OCI-LY1 (cell line): ENCODE results near the gene RANGAP1.

Source experiments
- H2AFZ ChIP-seq: fragments of 200-600 bp; sonication (generic), shearing (Covaris generic); 2 replicates; pipeline ENCODE4 v1.6.0; 2014; ENCODE audit warnings: antibody characterized with exemption, mild to moderate bottlenecking, low read length
- H3F3A ChIP-seq: fragments of 200-600 bp; sonication (generic), shearing (Covaris generic); 2 replicates; pipeline ENCODE4 v1.6.0; 2014; ENCODE audit warnings: mild to moderate bottlenecking, antibody characterized with exemption, low read length, moderate library complexity; ENCODE audit not compliant: insufficient read depth
- H3K27ac ChIP-seq: fragments of 200-600 bp; sonication (generic); 2 replicates; pipeline ENCODE4 v1.5.1; 2014; ENCODE audit warnings: low read length, mixed run types, mild to moderate bottlenecking, low read depth; ENCODE audit not compliant: poor library complexity, severe bottlenecking
- H3K27me3 ChIP-seq: fragments of 200-600 bp; sonication (generic); 2 replicates; pipeline ENCODE4 v1.6.0; 2014; ENCODE audit warnings: antibody characterized with exemption, mild to moderate bottlenecking, low read length, moderate library complexity; ENCODE audit not compliant: insufficient read depth
- H3K36me3 ChIP-seq: fragments of 200-600 bp; sonication (generic); 2 replicates; pipeline ENCODE4 v1.6.1; 2014; ENCODE audit warnings: mild to moderate bottlenecking, antibody characterized with exemption, low read length, moderate library complexity, mixed read lengths; ENCODE audit not compliant: insufficient read depth
- H3K4me1 ChIP-seq: fragments of 200-600 bp; sonication (generic); 2 replicates; pipeline ENCODE4 v1.5.1; 2014; ENCODE audit warnings: mild to moderate bottlenecking, low read length, moderate library complexity; ENCODE audit not compliant: insufficient read depth, severe bottlenecking
- H3K4me2 ChIP-seq: fragments of 200-600 bp; sonication (generic), shearing (Covaris generic); 2 replicates; pipeline ENCODE4 v1.6.1; 2014; ENCODE audit warnings: low read length
- H3K4me3 ChIP-seq: fragments of 200-600 bp; sonication (generic); 2 replicates; pipeline ENCODE4 v1.5.1; 2014; ENCODE audit warnings: low read length, low read depth, mild to moderate bottlenecking, mixed read lengths; ENCODE audit not compliant: poor library complexity, severe bottlenecking
- H3K79me2 ChIP-seq: fragments of 200-600 bp; shearing (Covaris generic); 2 replicates; pipeline ENCODE4 v1.6.1; 2016; ENCODE audit warnings: mixed run types, low read length, mixed read lengths; ENCODE audit not compliant: insufficient read depth
- H3K9ac ChIP-seq: fragments of 200-600 bp; sonication (generic), shearing (Covaris generic); 2 replicates; pipeline ENCODE4 v1.6.1; 2014; ENCODE audit warnings: mild to moderate bottlenecking, low read length, mixed read lengths
- H3K9me2 ChIP-seq: fragments of 200-600 bp; sonication (generic), shearing (Covaris generic); 2 replicates; pipeline ENCODE4 v1.6.1; 2014; ENCODE audit warnings: low read depth, mild to moderate bottlenecking, low read length, mixed read lengths
- H3K9me3 ChIP-seq: fragments of 200-600 bp; shearing (Covaris generic); 2 replicates; pipeline ENCODE4 v1.6.1; 2014; ENCODE audit warnings: low read length, mixed read lengths
- H4K20me1 ChIP-seq: fragments of 200-600 bp; sonication (generic), shearing (Covaris generic); 2 replicates; pipeline ENCODE4 v1.6.0; 2016; ENCODE audit warnings: mild to moderate bottlenecking, low read length; ENCODE audit not compliant: insufficient read depth
- EZH2 ChIP-seq: fragments of 200-600 bp; sonication (generic), shearing (Covaris generic); IDR thresholded peaks from 2 replicates; pipeline ENCODE4 v1.8.0; 2017; ENCODE audit warnings: borderline replicate concordance, mixed run types, mild to moderate bottlenecking, antibody characterized with exemption, low read length, moderate library complexity, mixed read lengths
- TF ChIP-seq, protein P1 (sequence below): fragments of 200-600 bp; sonication (generic), shearing (Covaris generic); IDR thresholded peaks from 2 replicates; pipeline ENCODE4 v1.5.1; 2017; ENCODE audit warnings: mild to moderate bottlenecking, antibody characterized with exemption, low read length, moderate library complexity, mixed read lengths

RANGAP1 gene

GRCh38 chr22:41273128-41273527 lies 12.9 kb downstream of the RANGAP1 start:
- H3K9me3 ChIP-seq: no peaks in the 10 kb centered on the region
- H3F3A ChIP-seq: no peaks in the 10 kb centered on the region
- no peaks in the 10 kb centered on the region for H3K9me2 ChIP-seq
- H3K9ac ChIP-seq: no peak overlapping the region
- no peaks in the 10 kb centered on the region for H3K4me1 ChIP-seq
- H4K20me1 ChIP-seq: no peaks in the 10 kb centered on the region
- TF ChIP-seq EZH2: no peak
- TF ChIP-seq, protein P1, sequence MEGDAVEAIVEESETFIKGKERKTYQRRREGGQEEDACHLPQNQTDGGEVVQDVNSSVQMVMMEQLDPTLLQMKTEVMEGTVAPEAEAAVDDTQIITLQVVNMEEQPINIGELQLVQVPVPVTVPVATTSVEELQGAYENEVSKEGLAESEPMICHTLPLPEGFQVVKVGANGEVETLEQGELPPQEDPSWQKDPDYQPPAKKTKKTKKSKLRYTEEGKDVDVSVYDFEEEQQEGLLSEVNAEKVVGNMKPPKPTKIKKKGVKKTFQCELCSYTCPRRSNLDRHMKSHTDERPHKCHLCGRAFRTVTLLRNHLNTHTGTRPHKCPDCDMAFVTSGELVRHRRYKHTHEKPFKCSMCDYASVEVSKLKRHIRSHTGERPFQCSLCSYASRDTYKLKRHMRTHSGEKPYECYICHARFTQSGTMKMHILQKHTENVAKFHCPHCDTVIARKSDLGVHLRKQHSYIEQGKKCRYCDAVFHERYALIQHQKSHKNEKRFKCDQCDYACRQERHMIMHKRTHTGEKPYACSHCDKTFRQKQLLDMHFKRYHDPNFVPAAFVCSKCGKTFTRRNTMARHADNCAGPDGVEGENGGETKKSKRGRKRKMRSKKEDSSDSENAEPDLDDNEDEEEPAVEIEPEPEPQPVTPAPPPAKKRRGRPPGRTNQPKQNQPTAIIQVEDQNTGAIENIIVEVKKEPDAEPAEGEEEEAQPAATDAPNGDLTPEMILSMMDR: no peak
- H2AFZ ChIP-seq: no peak overlapping the region
- no peak overlapping the region for H3K4me3 ChIP-seq
- H3K4me2 ChIP-seq: no peak overlapping the region
- no peak overlapping the region for H3K27ac ChIP-seq
- no peaks in the 10 kb centered on the region for H3K27me3 ChIP-seq
- peaks cover 93% of the 10 kb centered on the region for H3K36me3 ChIP-seq
- no peaks in the 10 kb centered on the region for H3K79me2 ChIP-seq

- peaks cover 93% of the 10 kb centered on the region for H3K36me3 ChIP-seq
- H3K27ac ChIP-seq: no peak overlapping the region
- H3K4me3 ChIP-seq: no peak overlapping the region
- no peak overlapping the region for H3K9ac ChIP-seq
- no peaks in the 10 kb centered on the region for H3F3A ChIP-seq
- H2AFZ ChIP-seq: no peak overlapping the region
- H3K9me2 ChIP-seq: no peaks in the 10 kb centered on the region
- no peaks in the 10 kb centered on the region for H3K4me1 ChIP-seq
- TF ChIP-seq, protein P1: no peak
- no peak for TF ChIP-seq EZH2
- no peaks in the 10 kb centered on the region for H3K27me3 ChIP-seq
- H3K79me2 ChIP-seq: no peaks in the 10 kb centered on the region
- no peaks in the 10 kb centered on the region for H4K20me1 ChIP-seq
- H3K9me3 ChIP-seq: no peaks in the 10 kb centered on the region
- H3K4me2 ChIP-seq: no peak overlapping the region
These were observed 14.2 kb downstream of the RANGAP1 start for GRCh38 chr22:41271787-41272186.

DNA sequence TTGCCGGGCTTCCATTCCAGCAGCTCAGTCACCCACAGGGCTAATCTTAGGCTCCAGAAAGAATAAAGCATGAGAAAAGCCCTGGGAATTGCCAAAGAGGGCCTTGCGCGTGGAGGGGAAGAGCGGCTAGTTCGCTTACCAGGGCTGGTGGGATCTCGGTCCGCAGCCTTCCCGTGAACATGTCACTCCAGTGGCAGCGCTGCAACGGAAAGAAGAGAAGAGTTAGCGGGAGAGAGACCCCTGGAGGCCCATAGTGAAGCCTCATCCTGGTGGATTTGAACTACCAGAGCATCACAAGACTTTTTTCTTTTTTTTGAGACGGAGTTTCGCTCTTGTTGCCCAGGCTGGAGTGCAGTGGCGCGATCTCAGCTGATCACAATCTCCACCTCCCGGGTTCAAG lies 18.0 kb downstream of the RANGAP1 start:
- H3K36me3 ChIP-seq: peaks cover 93% of the 10 kb centered on the region
- no peak overlapping the region for H2AFZ ChIP-seq
- TF ChIP-seq, protein P1: no peak
- TF ChIP-seq EZH2: no peak
- no peaks in the 10 kb centered on the region for H3K4me1 ChIP-seq
- no peak overlapping the region for H3K27ac ChIP-seq
- H3K9ac ChIP-seq: no peak overlapping the region
- H3K9me2 ChIP-seq: no peaks in the 10 kb centered on the region
- no peaks in the 10 kb centered on the region for H3K79me2 ChIP-seq
- H3K4me3 ChIP-seq: no peak overlapping the region
- H3F3A ChIP-seq: no peaks in the 10 kb centered on the region
- no peak overlapping the region for H3K4me2 ChIP-seq
- H3K27me3 ChIP-seq: no peaks in the 10 kb centered on the region
- H3K9me3 ChIP-seq: no peaks in the 10 kb centered on the region
- no peaks in the 10 kb centered on the region for H4K20me1 ChIP-seq
